SK-N-SH treated with all-trans-retinoic acid at 6 μM for 48 hours (cell line): ENCODE measurements around the gene KRTAP4-16.
"Not testable (repeated sequence)": the region's sequence is repeated elsewhere in the genome, so short reads cannot be mapped to it uniquely, and the experiment has no call there.

Source experiments
- GLIS3 ChIP-seq: fragments of 250-450 bp; sonication (Bioruptor Pico); IDR thresholded peaks from 2 replicates; pipeline ENCODE4 v1.5.0; 2020; ENCODE audit warnings: mild to moderate bottlenecking, moderate library complexity
- ZFP3 ChIP-seq: fragments of 250-450 bp; sonication (Bioruptor Pico); IDR thresholded peaks from 2 replicates; pipeline ENCODE4 v1.5.0; 2020; ENCODE audit warnings: mild to moderate bottlenecking, moderate library complexity
- ZNF70 ChIP-seq: fragments of 450-650 bp; formaldehyde crosslinking; IDR thresholded peaks from 2 replicates; pipeline ENCODE4 v1.5.0; 2020; ENCODE audit warnings: mild to moderate bottlenecking, moderate library complexity
- ZNF8 ChIP-seq: fragments of 450-650 bp; formaldehyde crosslinking; IDR thresholded peaks from 2 replicates; pipeline ENCODE4 v1.5.0; 2020; ENCODE audit warnings: mild to moderate bottlenecking, moderate library complexity

DNA sequence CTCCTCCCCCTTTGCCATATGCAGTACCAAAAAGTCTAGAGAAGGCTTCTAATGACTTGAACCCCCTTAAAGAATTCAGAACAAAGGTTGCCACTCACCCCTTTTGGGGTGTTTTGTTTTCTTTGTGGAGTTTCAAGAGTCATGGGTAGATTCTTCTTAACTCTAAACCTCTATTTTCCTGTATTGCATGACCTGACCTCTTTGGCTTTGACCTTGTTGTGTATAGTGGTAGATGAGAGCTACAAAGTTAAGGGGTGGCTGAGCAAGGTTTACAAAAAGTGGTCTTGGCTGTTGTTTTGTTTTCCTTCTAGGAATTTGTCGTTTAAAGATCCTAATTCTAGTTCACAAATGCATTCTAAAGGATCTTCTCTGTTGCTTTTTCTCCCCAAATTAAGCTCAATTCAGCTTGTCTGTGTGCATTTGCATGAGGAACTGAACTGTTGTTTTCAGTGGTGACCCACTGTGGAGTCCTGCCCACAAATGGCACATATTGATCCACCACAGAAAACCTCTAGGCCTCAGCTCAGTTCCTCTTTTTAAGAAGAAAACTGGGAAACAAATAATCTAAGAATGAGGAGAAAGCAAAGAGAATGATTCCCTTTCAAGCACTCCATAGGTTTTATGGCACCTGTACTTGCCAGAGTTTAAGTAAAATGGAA, 6.8 kb upstream of the KRTAP4-16 start:
- TF ChIP-seq ZNF8; GLIS3 (CRISPR knock-in tag); ZFP3; ZNF70 (CRISPR knock-in tag): not testable (repeated sequence)
